Muscle layer of colon (tissue), 2 donors: ENCODE data around the gene PIGL.
"Not testable (repeated sequence)": the region's sequence is repeated elsewhere in the genome, so short reads cannot be mapped to it uniquely, and the experiment has no call there.

Experiments
- H3K27ac ChIP-seq: one replicate; pipeline ENCODE4 v1.7.0; 2013; ENCODE audit warnings: low read depth, mild to moderate bottlenecking, low read length, moderate library complexity
- H3K27me3 ChIP-seq, 2 donors: one replicate each; pipeline ENCODE4 v1.7.0; 2013; ENCODE audit warnings: low read length in 2 of 2, mild to moderate bottlenecking in 2 of 2; ENCODE audit not compliant: insufficient read depth in 2 of 2, control insufficient read depth in 1 of 2
- H3K36me3 ChIP-seq: one replicate; pipeline ENCODE4 v1.7.0; 2013; ENCODE audit warnings: mild to moderate bottlenecking, low read length; ENCODE audit not compliant: insufficient read depth
- H3K4me1 ChIP-seq: one replicate; pipeline ENCODE4 v1.7.0; 2013; ENCODE audit warnings: mild to moderate bottlenecking, low read length; ENCODE audit not compliant: insufficient read depth
- H3K4me3 ChIP-seq, 2 donors: one replicate each; pipeline ENCODE4 v1.7.0; 2013; ENCODE audit warnings: low read length in 2 of 2, low read depth in 1 of 2, mild to moderate bottlenecking in 1 of 2, moderate library complexity in 1 of 2
- H3K9ac ChIP-seq: one replicate; pipeline ENCODE4 v1.7.0; 2013; ENCODE audit warnings: low read length
- H3K9me3 ChIP-seq: one replicate; pipeline ENCODE4 v1.7.0; 2013; ENCODE audit warnings: mild to moderate bottlenecking, low read length
- donor health status: abdominal sarcoma.
- donor health status: Adenocarcinoma of cecum.

The PIGL gene

GRCh38 chr17:16297367-16298139, 80.5 kb downstream of the PIGL start:
- Histone ChIP-seq H3K9me3 (no peaks in the 10 kb centered on the region), H3K4me1 (no peaks in the 10 kb centered on the region), H3K4me3 (no peak overlapping the region), H3K36me3 (peaks cover 6% of the 10 kb centered on the region), H3K27ac (no peak overlapping the region), H3K27me3 (no peaks in the 10 kb centered on the region), H3K9ac (no peak overlapping the region)

GRCh38 chr17:16298140-16298662, 81.2 kb downstream of the PIGL start:
- Histone ChIP-seq H3K36me3 (peaks cover 6% of the 10 kb centered on the region), H3K4me3 (no peak overlapping the region), H3K27me3 (no peaks in the 10 kb centered on the region), H3K27ac (no peak overlapping the region), H3K9ac (no peak overlapping the region), H3K9me3 (no peaks in the 10 kb centered on the region), H3K4me1 (no peaks in the 10 kb centered on the region)

- Histone ChIP-seq H3K9ac (no peak overlapping the region), H3K27ac (no peak overlapping the region), H3K4me3 (no peak overlapping the region), H3K36me3 (peaks cover 6% of the 10 kb centered on the region), H3K9me3 (no peaks in the 10 kb centered on the region), H3K27me3 (no peaks in the 10 kb centered on the region), H3K4me1 (no peaks in the 10 kb centered on the region)
These were observed 83.5 kb downstream of the PIGL start for GRCh38 chr17:16300554-16300953.

DNA sequence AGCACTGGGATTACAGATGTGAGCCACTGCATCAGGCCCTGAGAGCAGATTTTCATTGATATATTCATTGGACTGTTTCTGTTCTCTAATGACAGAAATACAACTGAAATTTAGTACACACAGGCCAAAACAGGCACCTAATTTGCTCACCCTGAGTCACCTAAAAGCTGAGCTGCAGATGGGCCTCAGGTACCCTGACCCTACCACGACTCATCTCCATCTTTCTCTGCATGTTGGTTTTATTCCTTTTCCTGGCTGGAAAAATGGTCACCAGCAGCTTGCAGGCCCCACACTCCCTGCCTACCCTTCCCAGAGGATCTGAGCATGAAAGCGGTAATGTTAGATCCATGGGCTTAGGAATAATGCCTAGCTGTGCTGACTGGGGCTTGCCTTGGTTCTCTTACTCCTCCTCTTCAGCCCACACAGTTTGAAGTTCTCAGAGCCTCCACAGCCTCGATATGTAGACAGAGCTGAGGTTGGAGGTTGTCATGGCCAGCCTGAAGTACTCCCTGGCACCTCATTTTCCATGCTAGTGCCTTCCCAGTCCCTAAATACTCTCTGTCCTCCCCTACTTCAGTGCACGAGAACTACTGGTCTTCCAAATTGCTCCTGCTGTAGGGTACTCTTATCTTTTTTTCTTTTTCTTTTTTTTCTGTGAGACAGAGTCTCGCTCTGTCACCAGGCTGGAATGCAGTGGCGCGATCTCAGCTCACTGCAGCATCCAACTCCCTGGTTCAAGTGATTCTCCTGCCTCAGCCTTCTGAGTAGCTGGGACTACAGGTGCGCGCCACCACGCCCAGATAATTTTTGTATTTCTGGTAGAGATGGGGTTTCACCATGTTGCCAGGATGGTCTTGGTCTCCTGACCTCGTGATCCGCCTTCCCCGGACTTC, 85.2 kb downstream of the PIGL start:
- peaks cover 6% of the 10 kb centered on the region for H3K36me3 ChIP-seq
- H3K9ac ChIP-seq, result no peak overlapping the region
- no peaks in the 10 kb centered on the region for H3K4me1 ChIP-seq
- H3K27ac ChIP-seq, result no peak overlapping the region
- H3K27me3 ChIP-seq, result no peaks in the 10 kb centered on the region
- no peaks in the 10 kb centered on the region for H3K9me3 ChIP-seq
- H3K4me3 ChIP-seq, result no peak overlapping the region

- Histone ChIP-seq H3K4me3 (no peak overlapping the region), H3K27ac (no peak overlapping the region), H3K36me3 (peaks cover 6% of the 10 kb centered on the region)
These were observed 85.8 kb downstream of the PIGL start for GRCh38 chr17:16302856-16303255.

DNA sequence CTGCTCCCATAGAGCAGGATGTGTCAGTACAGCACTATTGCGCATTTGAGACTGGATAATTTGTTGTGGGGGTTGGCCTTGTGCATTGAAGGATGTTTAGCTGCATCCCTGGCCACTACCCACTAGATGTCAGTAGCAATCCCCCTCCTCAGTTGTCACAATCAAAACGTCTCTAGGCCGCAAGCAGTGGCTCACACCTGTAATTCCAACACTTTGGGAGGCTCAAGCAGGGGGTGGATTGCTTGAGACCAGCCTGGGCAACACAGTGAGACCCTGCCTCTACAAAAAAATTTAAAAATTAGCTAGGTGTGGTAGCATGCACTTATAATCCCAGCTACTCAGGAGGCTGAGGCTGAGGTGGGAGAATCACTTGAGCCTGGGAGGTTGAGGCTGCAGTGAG, 87.8 kb downstream of the PIGL start:
- Histone ChIP-seq H3K36me3 (peaks cover 6% of the 10 kb centered on the region), H3K4me1 (no peaks in the 10 kb centered on the region), H3K27ac (no peak overlapping the region), H3K9ac (no peak overlapping the region), H3K9me3 (no peaks in the 10 kb centered on the region), H3K27me3 (no peaks in the 10 kb centered on the region), H3K4me3 (no peak overlapping the region)

More at GRCh38 chr17:16302856-16303255, 85.8 kb downstream of the PIGL start:
- Histone ChIP-seq H3K4me1 (no peaks in the 10 kb centered on the region), H3K9me3 (no peaks in the 10 kb centered on the region), H3K9ac (no peak overlapping the region), H3K27me3 (no peaks in the 10 kb centered on the region)

GRCh38 chr17:16306211-16306610, 89.2 kb downstream of the PIGL start:
- Histone ChIP-seq H3K4me3 (no peak overlapping the region), H3K4me1 (no peaks in the 10 kb centered on the region), H3K36me3 (peaks cover 6% of the 10 kb centered on the region), H3K9ac (no peak overlapping the region), H3K27ac (no peak overlapping the region), H3K9me3 (no peaks in the 10 kb centered on the region), H3K27me3 (no peaks in the 10 kb centered on the region)

DNA sequence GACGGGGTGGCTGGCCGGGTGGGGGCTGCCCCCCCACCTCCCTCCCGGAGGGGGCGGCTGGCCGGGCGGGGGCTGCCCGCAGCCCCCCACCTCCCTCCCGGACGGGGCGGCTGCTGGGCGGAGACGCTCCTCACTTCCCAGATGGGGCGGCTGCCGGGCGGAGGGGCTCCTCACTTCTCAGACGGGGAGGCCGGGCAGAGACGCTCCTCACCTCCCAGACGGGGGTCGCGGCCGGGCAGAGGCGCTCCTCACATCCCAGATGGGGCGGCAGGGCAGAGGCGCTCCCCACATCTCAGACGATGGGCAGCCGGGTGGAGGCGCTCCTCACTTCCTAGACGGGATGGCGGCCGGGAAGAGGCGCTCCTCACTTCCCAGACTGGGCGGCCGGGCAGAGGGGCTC, 95.1 kb downstream of the PIGL start:
- H3K27ac ChIP-seq, H3K4me1 ChIP-seq, H3K36me3 ChIP-seq, H3K27me3 ChIP-seq, H3K9ac ChIP-seq, H3K4me3 ChIP-seq, H3K9me3 ChIP-seq: not testable (repeated sequence)

DNA sequence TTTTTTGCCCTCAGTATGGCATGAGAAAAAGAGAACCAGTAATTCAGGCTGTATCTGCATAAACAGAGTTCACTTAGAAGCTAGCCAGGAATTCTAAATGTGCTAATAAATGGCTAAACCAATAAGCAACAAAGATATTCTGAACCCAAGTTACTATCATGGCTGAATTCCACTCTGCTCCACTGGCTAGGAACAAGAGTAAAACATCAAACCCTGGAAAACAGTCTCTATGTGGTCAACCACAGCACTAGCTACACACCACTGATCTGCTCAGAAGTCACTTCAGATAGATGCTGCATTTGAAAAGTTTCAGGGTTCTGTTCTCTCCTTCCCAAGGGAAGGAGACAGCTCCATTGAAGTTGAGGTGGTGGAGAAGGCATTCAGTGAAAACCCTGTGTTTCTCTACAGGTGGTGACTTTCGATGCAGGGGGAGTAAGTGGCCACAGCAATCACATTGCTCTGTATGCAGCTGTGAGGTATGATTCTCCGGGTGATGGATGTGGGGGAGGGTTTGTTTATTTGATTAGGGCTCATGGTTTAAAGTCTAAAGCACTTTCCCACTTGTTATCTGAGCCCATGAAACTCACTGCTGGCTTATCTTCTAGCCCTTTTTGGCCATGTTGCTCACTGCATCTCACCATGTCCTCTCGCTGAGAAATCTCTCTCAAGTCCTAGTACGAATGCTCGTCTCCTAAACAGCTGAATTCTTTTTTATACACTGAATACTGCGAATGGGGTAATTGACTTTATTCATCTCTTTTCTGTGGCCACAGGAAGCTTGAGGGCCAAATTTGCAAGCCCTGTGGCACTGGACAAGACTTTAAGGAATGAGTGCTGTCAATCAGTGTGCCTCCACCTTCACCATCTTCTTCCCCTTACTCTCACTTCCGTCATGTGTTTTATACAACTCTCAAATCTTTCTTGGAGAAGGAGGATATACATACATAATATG, 96.4 kb downstream of the PIGL start:
- Histone ChIP-seq H3K9me3 (no peaks in the 10 kb centered on the region), H3K27me3 (no peaks in the 10 kb centered on the region), H3K9ac (no peak overlapping the region), H3K36me3 (peaks cover 8% of the 10 kb centered on the region), H3K4me1 (no peaks in the 10 kb centered on the region), H3K27ac (no peak overlapping the region), H3K4me3 (no peak overlapping the region)

- H3K4me3 ChIP-seq, result no peak overlapping the region
- no peaks in the 10 kb centered on the region for H3K9me3 ChIP-seq
- peaks cover 8% of the 10 kb centered on the region for H3K36me3 ChIP-seq
- H3K9ac ChIP-seq, result no peak overlapping the region
- no peaks in the 10 kb centered on the region for H3K4me1 ChIP-seq
- no peak overlapping the region for H3K27ac ChIP-seq
- H3K27me3 ChIP-seq, result no peaks in the 10 kb centered on the region
These were observed 97.2 kb downstream of the PIGL start for GRCh38 chr17:16314189-16314588.

GRCh38 chr17:16314859-16315258, 97.8 kb downstream of the PIGL start:
- H3K4me3 ChIP-seq, result no peak overlapping the region
- H3K9me3 ChIP-seq, result no peaks in the 10 kb centered on the region
- H3K27me3 ChIP-seq, result no peaks in the 10 kb centered on the region
- H3K27ac ChIP-seq, result no peak overlapping the region
- peaks cover 8% of the 10 kb centered on the region for H3K36me3 ChIP-seq
- H3K4me1 ChIP-seq, result no peaks in the 10 kb centered on the region
- H3K9ac ChIP-seq, result no peak overlapping the region
